ENCODE results near the gene CDC16.

DNA sequence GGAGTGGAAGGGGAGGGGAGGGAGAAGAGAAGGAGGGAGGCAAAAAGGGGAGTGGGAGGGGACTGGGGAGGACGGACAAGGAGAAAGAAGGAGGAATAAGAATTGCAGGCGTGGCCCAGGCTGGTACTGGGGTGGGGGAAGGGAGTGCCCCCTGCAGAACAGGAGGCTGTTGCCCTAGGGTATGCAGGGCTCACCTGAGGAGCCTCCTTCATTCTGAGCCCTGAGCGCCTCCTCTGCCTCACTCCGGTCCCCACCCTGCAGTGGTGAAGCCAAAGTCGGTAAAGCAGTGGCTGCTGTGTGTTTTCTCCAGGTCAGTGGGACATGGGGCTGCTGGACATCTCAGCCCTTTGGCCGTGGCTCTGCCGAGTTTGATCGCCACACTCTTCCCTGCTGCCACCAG is 9.1 kb upstream of the CDC16 start:
- TF ChIP-seq, protein P1, sequence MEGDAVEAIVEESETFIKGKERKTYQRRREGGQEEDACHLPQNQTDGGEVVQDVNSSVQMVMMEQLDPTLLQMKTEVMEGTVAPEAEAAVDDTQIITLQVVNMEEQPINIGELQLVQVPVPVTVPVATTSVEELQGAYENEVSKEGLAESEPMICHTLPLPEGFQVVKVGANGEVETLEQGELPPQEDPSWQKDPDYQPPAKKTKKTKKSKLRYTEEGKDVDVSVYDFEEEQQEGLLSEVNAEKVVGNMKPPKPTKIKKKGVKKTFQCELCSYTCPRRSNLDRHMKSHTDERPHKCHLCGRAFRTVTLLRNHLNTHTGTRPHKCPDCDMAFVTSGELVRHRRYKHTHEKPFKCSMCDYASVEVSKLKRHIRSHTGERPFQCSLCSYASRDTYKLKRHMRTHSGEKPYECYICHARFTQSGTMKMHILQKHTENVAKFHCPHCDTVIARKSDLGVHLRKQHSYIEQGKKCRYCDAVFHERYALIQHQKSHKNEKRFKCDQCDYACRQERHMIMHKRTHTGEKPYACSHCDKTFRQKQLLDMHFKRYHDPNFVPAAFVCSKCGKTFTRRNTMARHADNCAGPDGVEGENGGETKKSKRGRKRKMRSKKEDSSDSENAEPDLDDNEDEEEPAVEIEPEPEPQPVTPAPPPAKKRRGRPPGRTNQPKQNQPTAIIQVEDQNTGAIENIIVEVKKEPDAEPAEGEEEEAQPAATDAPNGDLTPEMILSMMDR (IDR thresholded peaks at IDR 0.05; ENCODE audit: insufficient read depth, low read length), result no peak
- TF ChIP-seq POLR2AphosphoS5 (IDR thresholded peaks at IDR 0.05; ENCODE audit: low read depth), result no peak
- TF ChIP-seq GABPA (IDR thresholded peaks at IDR 0.05; ENCODE audit: low read depth), result no peak
- TF ChIP-seq, protein P2, sequence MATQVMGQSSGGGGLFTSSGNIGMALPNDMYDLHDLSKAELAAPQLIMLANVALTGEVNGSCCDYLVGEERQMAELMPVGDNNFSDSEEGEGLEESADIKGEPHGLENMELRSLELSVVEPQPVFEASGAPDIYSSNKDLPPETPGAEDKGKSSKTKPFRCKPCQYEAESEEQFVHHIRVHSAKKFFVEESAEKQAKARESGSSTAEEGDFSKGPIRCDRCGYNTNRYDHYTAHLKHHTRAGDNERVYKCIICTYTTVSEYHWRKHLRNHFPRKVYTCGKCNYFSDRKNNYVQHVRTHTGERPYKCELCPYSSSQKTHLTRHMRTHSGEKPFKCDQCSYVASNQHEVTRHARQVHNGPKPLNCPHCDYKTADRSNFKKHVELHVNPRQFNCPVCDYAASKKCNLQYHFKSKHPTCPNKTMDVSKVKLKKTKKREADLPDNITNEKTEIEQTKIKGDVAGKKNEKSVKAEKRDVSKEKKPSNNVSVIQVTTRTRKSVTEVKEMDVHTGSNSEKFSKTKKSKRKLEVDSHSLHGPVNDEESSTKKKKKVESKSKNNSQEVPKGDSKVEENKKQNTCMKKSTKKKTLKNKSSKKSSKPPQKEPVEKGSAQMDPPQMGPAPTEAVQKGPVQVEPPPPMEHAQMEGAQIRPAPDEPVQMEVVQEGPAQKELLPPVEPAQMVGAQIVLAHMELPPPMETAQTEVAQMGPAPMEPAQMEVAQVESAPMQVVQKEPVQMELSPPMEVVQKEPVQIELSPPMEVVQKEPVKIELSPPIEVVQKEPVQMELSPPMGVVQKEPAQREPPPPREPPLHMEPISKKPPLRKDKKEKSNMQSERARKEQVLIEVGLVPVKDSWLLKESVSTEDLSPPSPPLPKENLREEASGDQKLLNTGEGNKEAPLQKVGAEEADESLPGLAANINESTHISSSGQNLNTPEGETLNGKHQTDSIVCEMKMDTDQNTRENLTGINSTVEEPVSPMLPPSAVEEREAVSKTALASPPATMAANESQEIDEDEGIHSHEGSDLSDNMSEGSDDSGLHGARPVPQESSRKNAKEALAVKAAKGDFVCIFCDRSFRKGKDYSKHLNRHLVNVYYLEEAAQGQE (IDR thresholded peaks at IDR 0.05; ENCODE audit: insufficient replicate concordance, low read depth), result no peak
- TF ChIP-seq SPI1 (IDR thresholded peaks at IDR 0.05; ENCODE audit: borderline replicate concordance, low read depth), result no peak

Measured in HL-60 (cell line).